OCI-LY3 (cell line): ENCODE results near the gene ELAVL1.
A peak's percentile ranks its signal among the peaks of the same experiment; 100 is the strongest.

Experiments
- H2AFZ ChIP-seq: fragments of 200-600, 300-600 bp; shearing (Covaris generic); 2 replicates; pipeline ENCODE4 v1.6.0; 2014; ENCODE audit warnings: antibody characterized with exemption, low read depth, low read length
- H3K27ac ChIP-seq: fragments of 200-600, 300-600 bp; sonication (generic); 2 replicates; pipeline ENCODE4 v1.5.1; 2014; ENCODE audit warnings: mild to moderate bottlenecking, low read length, moderate library complexity, mixed read lengths
- H3K27me3 ChIP-seq: fragments of 200-600, 300-600 bp; sonication (generic); 2 replicates; pipeline ENCODE4 v1.6.1; 2014; ENCODE audit warnings: low read depth, low read length, mixed read lengths
- H3K36me3 ChIP-seq: fragments of 200-600, 300-600 bp; sonication (generic); replicated peaks from 2 replicates; pipeline ENCODE3; 2014; ENCODE audit warnings: low read depth, low read length, mixed read lengths
- H3K4me1 ChIP-seq: fragments of 300-600, 200-600 bp; sonication (generic); 2 replicates; pipeline ENCODE4 v1.6.1; 2014; ENCODE audit warnings: low read length, mixed read lengths
- H3K4me2 ChIP-seq: fragments of 200-600, 300-600 bp; sonication (generic); 2 replicates; pipeline ENCODE4 v1.6.1; 2014; ENCODE audit warnings: low read length, mixed read lengths
- H3K4me3 ChIP-seq: fragments of 300-600, 200-600 bp; sonication (generic); 2 replicates; pipeline ENCODE4 v1.5.1; 2014; ENCODE audit warnings: antibody characterized with exemption, mild to moderate bottlenecking, low read length, moderate library complexity
- H3K79me2 ChIP-seq: fragments of 300-600, 200-600 bp; shearing (Covaris generic); 2 replicates; pipeline ENCODE4 v1.6.1; 2014; ENCODE audit warnings: mild to moderate bottlenecking, low read length, mixed read lengths
- H3K9ac ChIP-seq: fragments of 300-600, 200-600 bp; shearing (Covaris generic); 2 replicates; pipeline ENCODE4 v1.6.0; 2014; ENCODE audit warnings: mild to moderate bottlenecking, low read length, moderate library complexity
- H3K9me3 ChIP-seq: fragments of 200-600, 300-600 bp; shearing (Covaris generic); 2 replicates; pipeline ENCODE4 v1.6.1; 2014; ENCODE audit warnings: low read length, mixed read lengths; ENCODE audit not compliant: insufficient read depth
- H4K20me1 ChIP-seq: fragments of 200-600, 300-600 bp; sonication (generic); 2 replicates; pipeline ENCODE4 v1.6.1; 2016; ENCODE audit warnings: low read length, mixed read lengths; ENCODE audit not compliant: insufficient read depth
- CTCF ChIP-seq: fragments of 200-600, 300-600 bp; sonication (generic); IDR thresholded peaks from 2 replicates; pipeline ENCODE4 v1.5.1; 2014; ENCODE audit warnings: antibody characterized with exemption, low read length, low read depth
- EZH2phosphoT487 ChIP-seq: fragments of 200-600 bp; shearing (Covaris generic); IDR thresholded peaks from 2 replicates; pipeline ENCODE4 v1.6.1; 2018; ENCODE audit warnings: antibody characterized with exemption, mixed run types, low read depth

The ELAVL1 gene

GRCh38 chr19:7947939-7948338, 57.5 kb downstream of the ELAVL1 start:
- no peak overlapping the region for H3K9ac ChIP-seq
- H3K79me2 ChIP-seq, result peaks cover 18% of the 10 kb centered on the region
- peaks cover 6% of the 10 kb centered on the region for H3K4me1 ChIP-seq
- H2AFZ ChIP-seq, result no peak overlapping the region
- no peak overlapping the region for H3K4me3 ChIP-seq
- H4K20me1 ChIP-seq, result no peaks in the 10 kb centered on the region
- H3K9me3 ChIP-seq, result no peaks in the 10 kb centered on the region
- peaks cover 2% of the 10 kb centered on the region for H3K36me3 ChIP-seq
- no peaks in the 10 kb centered on the region for H3K27me3 ChIP-seq
- no peak overlapping the region for H3K27ac ChIP-seq
- no peak for TF ChIP-seq CTCF
- no peak for TF ChIP-seq EZH2phosphoT487
- no peak overlapping the region for H3K4me2 ChIP-seq

- H3K9ac ChIP-seq, result peak overlapping the region; percentile 78
- no peaks in the 10 kb centered on the region for H4K20me1 ChIP-seq
- peak overlapping the region; percentile 73; the same call in 1 of the 2 replicates for H2AFZ ChIP-seq
- peaks cover 11% of the 10 kb centered on the region for H3K4me1 ChIP-seq
- no peaks in the 10 kb centered on the region for H3K27me3 ChIP-seq
- peak overlapping the region; percentile 53 for H3K27ac ChIP-seq
- H3K36me3 ChIP-seq, result peaks cover 18% of the 10 kb centered on the region
- H3K79me2 ChIP-seq, result peaks cover 52% of the 10 kb centered on the region
- no peaks in the 10 kb centered on the region for H3K9me3 ChIP-seq
- H3K4me2 ChIP-seq, result peak overlapping the region; percentile 91
- TF ChIP-seq CTCF (peak; percentile 96), EZH2phosphoT487 (no peak)
- peak overlapping the region; percentile 82 for H3K4me3 ChIP-seq
Observed at GRCh38 chr19:7944177-7944761, 61.2 kb downstream of the ELAVL1 start.

- Histone ChIP-seq H3K36me3 (peaks cover 18% of the 10 kb centered on the region), H3K4me3 (peak within 1 kb of the TSS; percentile 91), H3K27ac (peak within 1 kb of the TSS; percentile 68), H3K4me1 (peaks cover 11% of the 10 kb centered on the region), H3K4me2 (peak within 1 kb of the TSS; percentile 91), H4K20me1 (no peaks in the 10 kb centered on the region), H3K9me3 (no peaks in the 10 kb centered on the region), H2AFZ (peak within 1 kb of the TSS; percentile 73), H3K9ac (peak within 1 kb of the TSS; percentile 98), H3K79me2 (peaks cover 52% of the 10 kb centered on the region), H3K27me3 (no peaks in the 10 kb centered on the region)
- TF ChIP-seq CTCF, result no peak
- TF ChIP-seq EZH2phosphoT487, result no peak
Observed at GRCh38 chr19:7943444-7944176, 61.8 kb downstream of the ELAVL1 start, which contains the start of gene TIMM44. Gene TIMM44 (minus strand): TSS chr19:7943666. CDS start chr19:7943651, 15 bp downstream.

GRCh38 chr19:7942981-7943443, 62.4 kb downstream of the ELAVL1 start:
- Histone ChIP-seq H3K36me3 (peaks cover 21% of the 10 kb centered on the region), H3K79me2 (peaks cover 52% of the 10 kb centered on the region), H3K4me3 (peak overlapping the region; percentile 91), H3K4me2 (peak overlapping the region; percentile 68), H4K20me1 (no peaks in the 10 kb centered on the region), H3K4me1 (peaks cover 11% of the 10 kb centered on the region), H2AFZ (peak overlapping the region; percentile 50), H3K27me3 (no peaks in the 10 kb centered on the region), H3K27ac (peak overlapping the region; percentile 68), H3K9ac (peak overlapping the region; percentile 98), H3K9me3 (no peaks in the 10 kb centered on the region)
- TF ChIP-seq EZH2phosphoT487 (no peak), CTCF (no peak)
